Endothelial cell of umbilical vein (primary cell): ENCODE results near the gene TRAPPC2. TPM values are rescaled to one million over a fixed set of nuclear protein-coding genes. Genes with fewer than 3 reads are reported as not detected.

ENCODE experiments used
- BruUV-seq: library from RNA; stranded (reverse); fragments of 400-500 nt; replicated peaks from 2 replicates; lab custom pipeline; 2021; lab: Mats Ljungman, UMichigan
- CTCF ChIA-PET: fragments of 300-600, 350-600 bp; sonication (Branson Sonifier 250); formaldehyde crosslinking; loops from one replicate; lab custom pipeline; 2021; ENCODE audit warnings: antibody characterized with exemption, inconsistent platforms; lab: Charles Lee
- POLR2A ChIA-PET: fragments of 300-600, 350-600 bp; sonication (Branson Sonifier 250); formaldehyde crosslinking; loops from one replicate; lab custom pipeline; 2021; ENCODE audit warnings: antibody characterized with exemption, inconsistent platforms; lab: Charles Lee
- DNase-seq: peaks from one replicate; pipeline ENCODE4 v3.0.0-alpha.2; 2011; ENCODE audit warnings: low read depth, low spot score
- FAIRE-seq: peaks from 2 replicates; lab custom pipeline; 2011; peaks lifted over from hg19 to GRCh38; lab: Jason Lieb, UNC
- H2AFZ ChIP-seq: 2 replicates; pipeline ENCODE4 v1.6.0; 2012; ENCODE audit warnings: low read depth, low read length, control low read depth, inconsistent platforms
- H3K27ac ChIP-seq: 2 replicates; pipeline ENCODE4 v1.5.1; 2011; ENCODE audit warnings: low read depth, mild to moderate bottlenecking, control low read depth, low read length, moderate library complexity; ENCODE audit not compliant: insufficient read depth
- H3K27me3 ChIP-seq, 2 experiments: 2 replicates each; pipeline versions ENCODE4 v1.6.0 to v1.6.1; 2011; ENCODE audit warnings: low read length in 2 of 2, mixed read lengths in 1 of 2; ENCODE audit not compliant: control insufficient read depth in 2 of 2, insufficient read depth in 2 of 2
- H3K36me3 ChIP-seq, 2 experiments: 2 replicates in 1 of 2; 3 replicates in 1 of 2; pipeline ENCODE4 v1.5.1; 2011; ENCODE audit warnings: low read length in 2 of 2, mild to moderate bottlenecking in 1 of 2, moderate library complexity in 1 of 2; ENCODE audit not compliant: control insufficient read depth in 2 of 2, insufficient read depth in 2 of 2; ENCODE audit errors: extremely low read depth in 1 of 2
- H3K4me1 ChIP-seq: 3 replicates; pipeline ENCODE4 v1.5.1; 2011; ENCODE audit warnings: mild to moderate bottlenecking, low read length; ENCODE audit not compliant: control insufficient read depth, insufficient read depth; ENCODE audit errors: extremely low read depth
- H3K4me2 ChIP-seq: 2 replicates; pipeline ENCODE4 v1.6.1; 2011; ENCODE audit warnings: low read length, control low read depth, mixed read lengths; ENCODE audit not compliant: insufficient read depth
- H3K4me3 ChIP-seq, 3 experiments: fragments of 200-600 bp in 1 of 3; sonication (generic), shearing (Covaris generic) in 1 of 3; replicated peaks in 1 of 3; 2 replicates each; pipeline ENCODE4 v1.5.1; 2011 to 2016; ENCODE audit warnings: control low read depth in 3 of 3, low read length in 3 of 3, mild to moderate bottlenecking in 2 of 3, inconsistent platforms in 1 of 3, low read depth in 1 of 3, moderate library complexity in 1 of 3; ENCODE audit not compliant: insufficient read depth in 1 of 3
- H3K79me2 ChIP-seq: 2 replicates; pipeline ENCODE4 v1.6.0; 2012; ENCODE audit warnings: low read length, inconsistent platforms; ENCODE audit not compliant: control insufficient read depth, insufficient read depth
- H3K9ac ChIP-seq: replicated peaks from 2 replicates; pipeline ENCODE3; 2011; ENCODE audit warnings: low read length, control low read depth; ENCODE audit not compliant: insufficient read depth; ENCODE audit errors: extremely low read depth
- H3K9me1 ChIP-seq: replicated peaks from 3 replicates; pipeline ENCODE4 v1.6.0; 2011; ENCODE audit warnings: mild to moderate bottlenecking, low read length; ENCODE audit not compliant: control insufficient read depth, insufficient read depth; ENCODE audit errors: extremely low read depth
- H3K9me3 ChIP-seq: replicated peaks from 2 replicates; pipeline ENCODE4 v1.5.1; 2012; ENCODE audit warnings: low read length, inconsistent platforms; ENCODE audit not compliant: control insufficient read depth, insufficient read depth
- H4K20me1 ChIP-seq: replicated peaks from 2 replicates; pipeline ENCODE3; 2011; ENCODE audit warnings: mild to moderate bottlenecking, low read length; ENCODE audit not compliant: control insufficient read depth, insufficient read depth; ENCODE audit errors: extremely low read depth
- EZH2 ChIP-seq: IDR thresholded peaks from 2 replicates; pipeline ENCODE4 v1.6.1; 2012; ENCODE audit warnings: borderline replicate concordance, low read depth, mild to moderate bottlenecking, moderate library complexity, low read length, inconsistent platforms; ENCODE audit not compliant: severe bottlenecking
- FOS ChIP-seq: IDR thresholded peaks from 2 replicates; pipeline ENCODE4 v1.6.1; 2011; ENCODE audit warnings: mild to moderate bottlenecking, low read length, moderate library complexity, borderline replicate concordance; ENCODE audit not compliant: insufficient read depth
- GATA2 ChIP-seq: IDR thresholded peaks from 2 replicates; pipeline ENCODE4 v1.7.0; 2011; ENCODE audit warnings: low read depth, mild to moderate bottlenecking, moderate library complexity, mixed read lengths, low read length; ENCODE audit not compliant: insufficient read length, insufficient read depth
- JUN ChIP-seq: IDR thresholded peaks from 2 replicates; pipeline ENCODE4 v1.6.1; 2011; ENCODE audit warnings: borderline replicate concordance, low read depth; ENCODE audit not compliant: insufficient read length, insufficient read depth
- MYC ChIP-seq: IDR thresholded peaks from one replicate; pipeline ENCODE4 v1.6.1; 2011; ENCODE audit warnings: mild to moderate bottlenecking, low read depth, low read length
- POLR2A ChIP-seq: IDR thresholded peaks from 2 replicates; pipeline ENCODE4 v1.6.1; 2012; ENCODE audit warnings: low read depth, mild to moderate bottlenecking, control low read depth, low read length
- POLR2AphosphoS5 ChIP-seq: IDR thresholded peaks from 2 replicates; pipeline ENCODE4 v1.6.1; 2012; ENCODE audit warnings: low read depth, mild to moderate bottlenecking, control low read depth, low read length, moderate library complexity; ENCODE audit not compliant: insufficient read depth
- dilution Hi-C: fragments of 300-500 bp; cut with MboI; formaldehyde crosslinking; loops from one replicate; pipeline ENCODE4 v1.15.0; 2019; ENCODE audit warnings: low sequenced_read_pairs; ENCODE audit not compliant: extremely low pct_ligation_motif_present
- intact Hi-C: fragments of 100-400 bp; cut with micrococcal nuclease; formaldehyde crosslinking; loops from one replicate; pipeline ENCODE4 v1.10.0; 2022
- polyA plus RNA-seq, 4 experiments: library from polyadenylated mRNA; depleted of rRNA in 3 of 4; stranded (reverse) in 3 of 4; unstranded in 1 of 4; fragments of >200 nt; gene quantifications; 2 replicates each; pipeline versions ENCODE4 v1.2.1 to v1.2.3, GENCODE V29; 2011 to 2012; ENCODE audit warnings: missing spikeins in 1 of 4
- total RNA-seq: library from RNA; stranded (reverse); gene quantifications from 2 replicates; pipeline ENCODE4 v1.2.3, GENCODE V29; 2021
- TF ChIP-seq, protein P1 (sequence below): IDR thresholded peaks from 2 replicates; pipeline ENCODE4 v1.6.1; 2011; ENCODE audit not compliant: insufficient read depth, insufficient read length
- TF ChIP-seq, protein P2 (sequence below), 2 donors: IDR thresholded peaks; 1 replicate in 1 of 2; 2 replicates in 1 of 2; pipeline ENCODE4 v1.5.1; 2011; ENCODE audit warnings: low read length in 2 of 2, mild to moderate bottlenecking in 2 of 2, moderate library complexity in 2 of 2, control low read depth in 1 of 2, inconsistent platforms in 1 of 2, low read depth in 1 of 2; ENCODE audit not compliant: insufficient read depth in 1 of 2; ENCODE audit errors: extremely low read depth in 1 of 2

The TRAPPC2 gene
- total and polyA plus RNA-seq, 2 donors (not counting 3 experiments of a cell fraction or from before 2014, with no cell fraction given), result 6.6 to 13.0 TPM

DNA sequence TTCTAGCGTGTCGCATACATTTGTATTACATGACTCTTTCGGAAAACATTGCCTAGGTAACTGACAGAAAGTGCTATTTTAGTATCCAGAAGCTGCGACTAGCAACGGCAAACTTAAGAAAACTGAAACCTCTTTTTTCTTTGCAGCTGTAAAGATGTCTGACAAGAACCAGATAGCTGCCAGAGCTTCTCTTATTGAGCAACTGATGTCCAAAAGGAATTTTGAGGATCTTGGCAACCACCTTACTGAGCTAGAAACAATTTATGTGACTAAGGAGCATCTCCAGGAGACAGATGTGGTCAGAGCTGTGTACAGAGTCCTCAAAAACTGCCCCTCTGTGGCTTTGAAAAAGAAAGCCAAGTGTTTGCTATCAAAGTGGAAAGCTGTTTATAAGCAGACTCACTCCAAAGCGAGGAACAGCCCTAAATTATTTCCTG lies 72.0 kb downstream of the TRAPPC2 start:
- no TSS peak for BruUV-seq
- H3K9me1 ChIP-seq, result no peaks in the 10 kb centered on the region
- H3K27ac ChIP-seq, result no peak overlapping the region
- no peaks in the 10 kb centered on the region for H4K20me1 ChIP-seq
- intact Hi-C loops (no loop called here), dilution Hi-C loops (no loop called here)
- TF ChIP-seq FOS, result no peak
- no peak for TF ChIP-seq POLR2AphosphoS5
- TF ChIP-seq JUN, result no peak
- TF ChIP-seq POLR2A, result no peak
- TF ChIP-seq, protein P1, sequence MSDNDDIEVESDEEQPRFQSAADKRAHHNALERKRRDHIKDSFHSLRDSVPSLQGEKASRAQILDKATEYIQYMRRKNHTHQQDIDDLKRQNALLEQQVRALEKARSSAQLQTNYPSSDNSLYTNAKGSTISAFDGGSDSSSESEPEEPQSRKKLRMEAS, result no peak
- no peak for TF ChIP-seq MYC
- TF ChIP-seq GATA2, result no peak
- no peak for TF ChIP-seq EZH2
- TF ChIP-seq, protein P2, sequence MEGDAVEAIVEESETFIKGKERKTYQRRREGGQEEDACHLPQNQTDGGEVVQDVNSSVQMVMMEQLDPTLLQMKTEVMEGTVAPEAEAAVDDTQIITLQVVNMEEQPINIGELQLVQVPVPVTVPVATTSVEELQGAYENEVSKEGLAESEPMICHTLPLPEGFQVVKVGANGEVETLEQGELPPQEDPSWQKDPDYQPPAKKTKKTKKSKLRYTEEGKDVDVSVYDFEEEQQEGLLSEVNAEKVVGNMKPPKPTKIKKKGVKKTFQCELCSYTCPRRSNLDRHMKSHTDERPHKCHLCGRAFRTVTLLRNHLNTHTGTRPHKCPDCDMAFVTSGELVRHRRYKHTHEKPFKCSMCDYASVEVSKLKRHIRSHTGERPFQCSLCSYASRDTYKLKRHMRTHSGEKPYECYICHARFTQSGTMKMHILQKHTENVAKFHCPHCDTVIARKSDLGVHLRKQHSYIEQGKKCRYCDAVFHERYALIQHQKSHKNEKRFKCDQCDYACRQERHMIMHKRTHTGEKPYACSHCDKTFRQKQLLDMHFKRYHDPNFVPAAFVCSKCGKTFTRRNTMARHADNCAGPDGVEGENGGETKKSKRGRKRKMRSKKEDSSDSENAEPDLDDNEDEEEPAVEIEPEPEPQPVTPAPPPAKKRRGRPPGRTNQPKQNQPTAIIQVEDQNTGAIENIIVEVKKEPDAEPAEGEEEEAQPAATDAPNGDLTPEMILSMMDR (IDR thresholded peaks at IDR 0.05; ENCODE audit: extremely low read depth in 1 of 2, insufficient read depth in 1 of 2, low read depth in 1 of 2, low read length in 2 of 2), result no peak
- H3K4me2 ChIP-seq, result no peak overlapping the region
- no peaks in the 10 kb centered on the region for H3K36me3 ChIP-seq
- ChIA-PET POLR2A (no interaction called here), CTCF (no interaction called here)
- DNase-seq, result no peak
- no peak for FAIRE-seq
- H3K9me3 ChIP-seq, result no peaks in the 10 kb centered on the region
- no peaks in the 10 kb centered on the region for H3K4me1 ChIP-seq
- H3K9ac ChIP-seq, result no peak overlapping the region
- H3K27me3 ChIP-seq, result no peaks in the 10 kb centered on the region
- H3K79me2 ChIP-seq, result no peaks in the 10 kb centered on the region
- H3K4me3 ChIP-seq, result no peak overlapping the region
- H2AFZ ChIP-seq, result no peak overlapping the region

Other genes starting within 250 kb of the TRAPPC2 start
- not detected in 2 replicates for gene EGFL6, start 165.0 kb downstream of the TRAPPC2 start, total RNA-seq
- gene EGFL6, start 165.0 kb downstream of the TRAPPC2 start, polyA plus RNA-seq, result not detected in 2 replicates
- 0.75 and 1.8 TPM in 2 replicates for gene TCEANC, start 81.5 kb downstream of the TRAPPC2 start, total RNA-seq
- gene TCEANC, start 81.5 kb downstream of the TRAPPC2 start, polyA plus RNA-seq, result 0.32 and 0.38 TPM in 2 replicates
- 17.2 and 19.2 TPM in 2 replicates for gene RAB9A, start 45.5 kb downstream of the TRAPPC2 start, total RNA-seq
- gene RAB9A, start 45.5 kb downstream of the TRAPPC2 start, polyA plus RNA-seq, result 8.7 and 11.5 TPM in 2 replicates
- gene OFD1, start 128 bp upstream of the TRAPPC2 start, total RNA-seq, result 12.0 and 14.4 TPM in 2 replicates
- gene OFD1, start 128 bp upstream of the TRAPPC2 start, polyA plus RNA-seq, result 3.2 and 4.7 TPM in 2 replicates
- not detected in 2 replicates for gene GPM6B, start 82.5 kb upstream of the TRAPPC2 start, total RNA-seq
- gene GPM6B, start 82.5 kb upstream of the TRAPPC2 start, polyA plus RNA-seq, result 0.16 and 0.30 TPM in 2 replicates